ENCODE data around the gene LIPA.

The LIPA gene

GRCh38 chr10:89271532-89271931, 20.0 kb upstream of the LIPA start:
- no peak for DNase-seq (ENCODE audit: low read depth in 2 of 2)
- no peak overlapping the region for H3K4me3 ChIP-seq (replicated peaks in 1 of 2; ENCODE audit: low read depth in 2 of 2, low read length in 2 of 2)
- no peak for TF ChIP-seq CTCF (IDR thresholded peaks at IDR 0.05; ENCODE audit: low read depth, low read length)

GRCh38 chr10:89270153-89270483, 18.5 kb upstream of the LIPA start:
- H3K4me3 ChIP-seq (replicated peaks in 1 of 2; ENCODE audit: low read depth in 2 of 2, low read length in 2 of 2), result no peak overlapping the region
- DNase-seq (ENCODE audit: low read depth in 2 of 2), result no peak
- no peak for TF ChIP-seq CTCF (IDR thresholded peaks at IDR 0.05; ENCODE audit: low read depth, low read length)

GRCh38 chr10:89269433-89270152, 18.0 kb upstream of the LIPA start:
- no peak for DNase-seq (ENCODE audit: low read depth in 2 of 2)
- H3K4me3 ChIP-seq (replicated peaks in 1 of 2; ENCODE audit: low read depth in 2 of 2, low read length in 2 of 2), result no peak overlapping the region
- no peak for TF ChIP-seq CTCF (IDR thresholded peaks at IDR 0.05; ENCODE audit: low read depth, low read length)

- DNase-seq (ENCODE audit: low read depth in 2 of 2), result no peak
- TF ChIP-seq CTCF (IDR thresholded peaks at IDR 0.05; ENCODE audit: low read depth, low read length), result no peak
- H3K4me3 ChIP-seq (replicated peaks in 1 of 2; ENCODE audit: low read depth in 2 of 2, low read length in 2 of 2), result no peak overlapping the region
Observed at GRCh38 chr10:89266721-89267453, 15.3 kb upstream of the LIPA start.

- no peak for DNase-seq (ENCODE audit: low read depth in 2 of 2)
- TF ChIP-seq CTCF (IDR thresholded peaks at IDR 0.05; ENCODE audit: low read depth, low read length), result no peak
- H3K4me3 ChIP-seq (replicated peaks in 1 of 2; ENCODE audit: low read depth in 2 of 2, low read length in 2 of 2), result no peak overlapping the region
Observed at GRCh38 chr10:89263531-89263930, 12.0 kb upstream of the LIPA start.

- no peak for TF ChIP-seq CTCF (IDR thresholded peaks at IDR 0.05; ENCODE audit: low read depth, low read length)
- H3K4me3 ChIP-seq (replicated peaks in 1 of 2; ENCODE audit: low read depth in 2 of 2, low read length in 2 of 2), result no peak overlapping the region
- no peak for DNase-seq (ENCODE audit: low read depth in 2 of 2)
Observed at GRCh38 chr10:89263091-89263490, 11.5 kb upstream of the LIPA start.
